GDM1 (cell line): ENCODE measurements around the gene BRD7.

Experiments
- DNase-seq: peaks from one replicate; lab custom pipeline; 2025; lab: John Stamatoyannopoulos, UW

Gene BRD7

GRCh38 chr16:50368410-50369132 lies at the start of gene BRD7:
TSS of gene BRD7 (minus strand) at chr16:50368988. CDS start at chr16:50368774, 214 bp downstream.
- peak; percentile 36 for DNase-seq

DNA sequence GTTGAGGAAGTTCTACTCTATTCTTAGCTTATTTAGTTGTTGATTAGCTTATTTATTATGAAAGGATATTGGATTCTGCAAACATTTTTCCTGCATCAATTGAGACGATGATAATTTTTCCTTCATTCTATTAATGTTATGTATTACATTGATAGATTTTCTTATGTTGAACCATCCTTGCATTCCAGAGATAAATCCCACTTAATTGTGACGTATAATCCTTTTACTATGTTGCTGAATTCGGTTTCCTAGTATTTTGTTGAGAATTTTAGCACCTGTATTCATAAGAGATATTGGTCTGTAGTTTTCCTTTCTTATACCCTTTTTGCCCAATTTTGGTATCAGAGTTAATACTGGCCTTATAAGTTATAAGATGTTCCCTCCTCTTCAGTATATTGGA lies 47.6 kb upstream of the BRD7 start:
- no peak for DNase-seq

DNA sequence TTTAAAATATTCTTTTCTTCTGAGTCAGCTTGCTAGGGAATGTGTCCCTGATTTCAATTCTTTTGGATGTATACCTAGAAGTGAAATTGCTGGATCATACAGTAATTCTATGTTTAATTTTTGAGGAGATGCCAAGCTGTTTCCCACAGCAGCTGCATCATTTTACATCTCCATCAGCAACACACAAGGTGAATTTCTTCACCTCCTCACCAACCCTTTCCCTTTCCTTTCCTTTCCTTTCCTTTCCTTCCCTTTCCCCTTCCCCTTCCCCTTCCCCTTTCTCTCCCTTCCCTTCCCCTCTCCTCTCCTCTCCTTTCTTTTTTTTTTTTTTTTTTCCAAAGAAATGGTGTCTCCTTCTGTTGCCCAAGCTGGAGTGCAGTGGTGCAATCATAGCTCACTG lies 45.4 kb upstream of the BRD7 start:
- DNase-seq, result no peak

- no peak for DNase-seq
Measured at GRCh38 chr16:50411034-50411433, 42.2 kb upstream of the BRD7 start.

GRCh38 chr16:50408001-50408561 lies 39.3 kb upstream of the BRD7 start:
- DNase-seq, result no peak

DNA sequence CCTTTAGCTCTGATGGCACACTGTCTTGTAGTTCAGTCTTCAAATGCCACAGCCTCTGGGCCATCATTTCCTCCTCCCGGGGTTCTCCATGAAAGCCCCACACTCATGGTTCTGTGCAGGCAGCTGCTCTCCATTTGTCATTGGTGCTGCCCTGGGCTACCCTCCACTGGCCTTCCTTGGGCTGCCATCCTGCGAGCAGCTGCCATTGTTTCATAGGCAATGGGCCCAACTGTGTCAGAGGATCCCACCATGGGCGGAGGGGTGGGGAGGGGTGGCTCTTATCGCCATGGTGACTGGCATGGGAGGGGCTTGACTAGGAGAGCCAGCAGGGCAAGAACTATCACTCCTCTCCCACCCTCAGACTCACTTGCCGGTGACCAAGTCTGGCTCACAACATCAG lies 38.6 kb upstream of the BRD7 start:
- no peak for DNase-seq

DNA sequence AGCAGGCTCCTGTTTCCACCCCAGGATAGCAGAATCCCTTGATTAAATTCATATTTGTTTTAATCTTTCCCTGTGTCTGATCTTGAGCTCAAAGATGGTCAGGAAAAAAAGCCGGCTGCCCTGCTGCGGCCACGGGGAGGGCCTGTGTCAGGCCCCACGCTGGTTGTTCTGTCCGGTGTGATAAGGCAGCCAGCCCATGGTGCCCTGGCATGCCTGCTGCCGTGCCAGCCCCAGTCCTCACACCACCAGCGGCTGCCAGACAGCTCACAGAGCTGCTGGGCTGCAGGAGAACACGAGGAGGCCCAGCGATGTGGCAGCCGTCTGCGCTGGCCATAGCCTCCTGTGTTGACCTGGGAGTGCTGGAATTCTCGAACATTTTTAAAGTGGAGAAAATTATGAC lies 34.7 kb upstream of the BRD7 start:
- no peak for DNase-seq

DNA sequence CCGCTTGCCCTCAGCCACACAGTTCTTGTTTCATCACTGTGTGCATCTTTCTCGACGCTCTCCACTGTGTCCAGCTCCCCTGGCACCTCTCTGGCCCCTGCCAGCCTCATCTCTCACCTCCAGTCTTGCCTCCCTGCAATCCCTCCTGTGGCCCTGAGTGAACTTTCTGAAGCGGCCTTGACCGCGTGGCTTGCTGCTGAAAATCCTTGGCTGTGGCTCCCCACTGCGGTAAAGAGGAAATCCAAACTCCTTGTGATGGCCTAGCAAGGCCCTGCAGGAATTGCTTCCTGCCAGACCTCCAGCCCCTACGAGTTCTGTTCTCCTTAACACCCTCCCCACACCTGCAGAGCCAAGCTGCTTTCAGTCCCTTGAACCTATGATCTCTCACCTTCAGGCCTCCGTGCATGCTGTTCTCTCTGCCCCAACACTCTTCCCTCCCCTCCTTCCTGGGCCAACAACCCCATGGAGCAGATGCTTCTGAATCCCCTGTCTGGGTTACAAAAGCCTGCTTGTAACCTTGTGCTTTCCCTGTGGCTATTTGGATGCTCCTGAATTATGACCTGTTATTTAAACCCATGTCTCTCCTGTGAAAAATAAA lies 33.6 kb upstream of the BRD7 start:
- no peak for DNase-seq

GRCh38 chr16:50401355-50401754 lies 32.6 kb upstream of the BRD7 start:
- no peak for DNase-seq

DNA sequence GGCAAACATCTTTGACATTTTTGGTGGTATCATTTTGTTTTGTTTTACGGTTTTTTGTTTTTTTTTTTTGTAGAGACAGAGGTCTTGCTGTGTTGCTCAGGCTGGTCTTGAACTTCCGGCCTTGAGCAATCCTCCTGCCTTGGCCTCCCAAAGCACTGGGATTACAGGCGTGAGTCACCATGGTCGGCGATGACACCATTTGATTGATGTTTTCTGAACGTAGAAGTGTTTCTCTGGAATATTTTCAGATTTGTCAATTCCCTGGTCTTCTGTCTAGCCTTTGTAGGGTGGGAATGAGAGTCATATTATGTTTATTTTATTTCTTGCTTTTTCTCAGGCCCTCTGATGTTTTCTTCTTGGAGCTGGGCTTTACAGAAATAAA lies 32.2 kb upstream of the BRD7 start:
- DNase-seq, result no peak

GRCh38 chr16:50400312-50400966 lies 31.7 kb upstream of the BRD7 start:
- DNase-seq, result no peak

- DNase-seq, result no peak
Measured at GRCh38 chr16:50399411-50399810, 30.6 kb upstream of the BRD7 start.

- DNase-seq, result no peak
Measured at GRCh38 chr16:50398336-50398735, 29.5 kb upstream of the BRD7 start.

- DNase-seq, result no peak
Measured at GRCh38 chr16:50396761-50397535, 28.2 kb upstream of the BRD7 start.

- DNase-seq, result no peak
Measured at GRCh38 chr16:50395763-50396710, 27.2 kb upstream of the BRD7 start.

- no peak for DNase-seq
Measured at GRCh38 chr16:50393858-50394802, 25.3 kb upstream of the BRD7 start.

DNA sequence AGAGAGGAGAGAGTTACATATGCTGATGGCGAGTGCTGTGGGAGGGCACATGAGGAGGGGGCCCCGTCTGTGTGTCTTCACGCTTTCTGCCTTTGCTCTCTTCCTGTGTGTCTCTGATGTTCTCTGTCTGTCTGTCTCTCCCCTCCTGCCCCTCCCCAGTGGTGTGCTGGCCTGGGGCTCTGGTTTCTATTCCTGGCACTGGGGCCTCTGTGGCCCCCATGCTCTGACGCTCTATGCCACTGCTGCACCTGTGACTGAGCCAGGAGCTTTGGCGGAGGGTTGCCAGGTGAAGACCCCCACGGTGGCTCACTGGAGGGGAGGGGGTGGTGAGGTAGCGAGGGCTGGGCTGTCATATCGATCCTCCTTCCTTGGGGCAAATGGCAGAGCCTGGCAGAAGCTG lies 24.6 kb upstream of the BRD7 start:
- DNase-seq, result no peak

DNA sequence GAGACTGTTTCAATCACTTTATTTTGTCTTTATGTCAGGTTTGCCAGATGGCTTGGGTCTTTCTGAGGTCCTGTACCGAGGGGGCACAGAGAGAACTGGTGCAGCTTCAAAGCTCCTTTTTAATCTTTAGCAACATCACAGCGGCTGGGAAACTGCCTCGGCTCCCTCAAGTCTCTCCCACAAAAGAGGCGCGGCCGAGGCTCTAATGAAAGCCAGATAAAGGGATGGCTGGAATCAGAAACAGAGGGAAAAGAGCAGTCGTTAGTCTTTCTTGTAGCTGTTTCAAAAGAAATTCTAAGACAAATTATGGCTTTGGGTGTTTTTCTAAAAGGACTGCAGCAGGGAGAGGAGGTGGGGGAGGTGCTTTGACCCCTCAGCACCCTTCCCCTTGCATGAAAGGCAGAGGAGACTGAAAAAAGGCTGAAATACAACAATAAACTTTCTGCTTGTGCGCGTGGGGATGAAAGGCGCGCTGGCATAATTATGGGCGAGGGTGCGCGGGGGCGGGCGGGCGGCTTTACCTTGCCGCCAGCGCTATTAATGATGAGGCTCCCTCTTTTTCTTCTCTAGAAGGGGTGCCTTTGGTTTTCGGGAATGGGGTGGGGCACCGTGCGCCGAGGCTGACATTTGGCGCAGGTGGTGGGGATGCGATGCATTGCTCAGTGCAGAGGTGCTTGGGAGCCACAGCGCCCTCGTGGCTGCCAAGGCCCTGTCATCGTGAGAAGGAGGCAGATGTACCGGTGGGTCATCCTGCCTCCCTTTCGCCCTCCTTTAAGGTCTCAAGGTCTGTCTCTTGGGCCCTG lies 22.3 kb upstream of the BRD7 start:
- no peak for DNase-seq

DNA sequence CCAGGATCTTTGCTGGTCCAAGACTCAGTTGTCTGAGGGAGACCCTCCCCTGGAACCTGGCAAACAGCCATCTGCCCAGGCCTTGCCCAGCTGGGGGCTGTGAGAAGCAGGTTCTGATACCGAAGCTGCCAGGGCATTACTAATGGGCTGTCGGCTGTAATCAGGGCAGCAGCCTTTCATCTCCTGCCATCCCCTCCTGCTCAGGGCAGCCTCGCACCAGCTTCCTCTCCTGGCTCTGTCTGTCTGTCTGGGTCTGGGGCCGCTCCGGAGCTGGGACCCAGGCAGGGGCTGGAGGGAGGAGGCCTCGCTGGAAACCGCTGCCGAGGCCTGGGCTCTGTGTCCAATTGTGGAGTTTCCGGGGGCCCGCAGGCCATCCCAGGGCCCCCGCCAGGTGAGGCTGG lies 21.6 kb upstream of the BRD7 start:
- no peak for DNase-seq
